IMR-90 (cell line): ENCODE measurements around the gene MTHFD2. TPM values are rescaled to one million over a fixed set of nuclear protein-coding genes. Genes with fewer than 3 reads are reported as not detected.

Source experiments
- ATAC-seq: fragments of 200-7000 bp; cut with Tn5 transposase; 2 replicates; pipeline ENCODE4 v1.9.1; 2020; ENCODE audit warnings: low read depth, mild to moderate bottlenecking, moderate library complexity
- BruUV-seq: library from RNA; stranded (reverse); fragments of 400-500 nt; replicated peaks from 2 replicates; lab custom pipeline; 2021; lab: Mats Ljungman, UMichigan
- CTCF ChIA-PET: fragments of 300-600 bp; formaldehyde crosslinking; extraction: SDS; loops from one replicate; lab custom pipeline; 2021; ENCODE audit warnings: antibody characterized with exemption; lab: Yijun Ruan, JAX
- POLR2A ChIA-PET: fragments of 300-600 bp; sonication (Branson Sonifier 250); formaldehyde crosslinking; loops from one replicate; lab custom pipeline; 2022; ENCODE audit warnings: antibody characterized with exemption; ENCODE audit not compliant: unreplicated experiment; lab: Charles Lee
- DNase-seq: peaks from one replicate; pipeline ENCODE4 v3.0.0; 2013
- H2AFZ ChIP-seq: replicated peaks from 2 replicates; pipeline ENCODE3; 2013; ENCODE audit warnings: low read length, mild to moderate bottlenecking; ENCODE audit not compliant: poor library complexity
- H2AK5ac ChIP-seq: 2 replicates; pipeline ENCODE4 v1.6.1; 2013; ENCODE audit warnings: low read depth, low read length, inconsistent platforms
- H2AK9ac ChIP-seq: replicated peaks from 2 replicates; pipeline ENCODE3; 2013; ENCODE audit warnings: mild to moderate bottlenecking, low read depth, low read length, moderate library complexity; ENCODE audit not compliant: poor library complexity
- H2BK120ac ChIP-seq: 2 replicates; pipeline ENCODE4 v1.6.1; 2013; ENCODE audit warnings: low read depth, low read length, inconsistent platforms
- H2BK15ac ChIP-seq: 3 replicates; pipeline ENCODE4 v1.6.1; 2013; ENCODE audit warnings: low read depth, low read length, inconsistent platforms
- H2BK20ac ChIP-seq: 2 replicates; pipeline ENCODE4 v1.6.1; 2013; ENCODE audit warnings: low read depth, mild to moderate bottlenecking, inconsistent platforms, low read length, moderate library complexity
- H2BK5ac ChIP-seq: 2 replicates; pipeline ENCODE4 v1.6.1; 2013; ENCODE audit warnings: mild to moderate bottlenecking, low read depth, low read length, inconsistent platforms; ENCODE audit not compliant: poor library complexity, severe bottlenecking
- H3K14ac ChIP-seq: replicated peaks from 2 replicates; pipeline ENCODE4 v1.6.1; 2013; ENCODE audit warnings: low read depth, low read length, inconsistent platforms
- H3K18ac ChIP-seq: 2 replicates; pipeline ENCODE4 v1.6.1; 2013; ENCODE audit warnings: low read depth, low read length, control low read depth
- H3K23ac ChIP-seq: 2 replicates; pipeline ENCODE4 v1.6.1; 2013; ENCODE audit warnings: low read depth, low read length, inconsistent platforms
- H3K27ac ChIP-seq: 2 replicates; pipeline ENCODE4 v1.5.1; 2013; ENCODE audit warnings: mild to moderate bottlenecking, control low read depth, low read length; ENCODE audit not compliant: insufficient read depth
- H3K27me3 ChIP-seq: 2 replicates; pipeline ENCODE4 v1.6.1; 2013; ENCODE audit warnings: low read length; ENCODE audit not compliant: control insufficient read depth, insufficient read depth
- H3K36me3 ChIP-seq: 2 replicates; pipeline ENCODE4 v1.6.1; 2013; ENCODE audit warnings: low read length, mixed read lengths; ENCODE audit not compliant: control insufficient read depth, insufficient read depth
- H3K4ac ChIP-seq: 2 replicates; pipeline ENCODE4 v1.6.1; 2013; ENCODE audit warnings: low read depth, low read length, inconsistent platforms
- H3K4me1 ChIP-seq: 2 replicates; pipeline ENCODE4 v1.6.1; 2013; ENCODE audit warnings: low read length, mixed read lengths; ENCODE audit not compliant: control insufficient read depth, insufficient read depth
- H3K4me2 ChIP-seq: 2 replicates; pipeline ENCODE4 v1.6.1; 2013; ENCODE audit warnings: low read depth, mild to moderate bottlenecking, control low read depth, low read length, moderate library complexity
- H3K4me3 ChIP-seq: 2 replicates; pipeline ENCODE4 v1.5.1; 2013; ENCODE audit warnings: low read depth, mild to moderate bottlenecking, control low read depth, low read length, moderate library complexity; ENCODE audit not compliant: insufficient read depth
- H3K56ac ChIP-seq: 2 replicates; pipeline ENCODE4 v1.6.1; 2013; ENCODE audit warnings: low read length, inconsistent platforms; ENCODE audit not compliant: insufficient read depth; ENCODE audit errors: extremely low read depth
- H3K79me1 ChIP-seq, 2 experiments: 2 replicates each; pipeline ENCODE4 v1.6.1; 2013; ENCODE audit warnings: low read length in 2 of 2, inconsistent platforms in 1 of 2, low read depth in 1 of 2
- H3K9ac ChIP-seq: 2 replicates; pipeline ENCODE4 v1.6.1; 2013; ENCODE audit warnings: low read depth, low read length, control low read depth
- H3K9me1 ChIP-seq: 2 replicates; pipeline ENCODE4 v1.6.1; 2013; ENCODE audit warnings: low read length, inconsistent platforms; ENCODE audit not compliant: insufficient read depth
- H3K9me3 ChIP-seq: 2 replicates; pipeline ENCODE4 v1.6.1; 2013; ENCODE audit warnings: low read length; ENCODE audit not compliant: control insufficient read depth, insufficient read depth
- H4K20me1 ChIP-seq: 2 replicates; pipeline ENCODE4 v1.6.1; 2013; ENCODE audit warnings: low read length, inconsistent platforms; ENCODE audit not compliant: insufficient read depth
- H4K5ac ChIP-seq: 2 replicates; pipeline ENCODE4 v1.6.1; 2013; ENCODE audit warnings: mild to moderate bottlenecking, low read depth, low read length, control low read depth
- H4K8ac ChIP-seq, 2 experiments: 2 replicates each; pipeline ENCODE4 v1.6.1; 2013; ENCODE audit warnings: low read depth in 2 of 2, low read length in 2 of 2, control low read depth in 1 of 2, inconsistent platforms in 1 of 2
- H4K91ac ChIP-seq: 2 replicates; pipeline ENCODE4 v1.6.1; 2013; ENCODE audit warnings: low read depth, low read length, inconsistent platforms; ENCODE audit not compliant: insufficient read depth
- BHLHE40 ChIP-seq: fragments of 150-350 bp; IDR thresholded peaks from 2 replicates; pipeline ENCODE4 v1.6.1; 2016; ENCODE audit warnings: mild to moderate bottlenecking, low read depth, low read length
- MXI1 ChIP-seq: IDR thresholded peaks from 2 replicates; pipeline ENCODE4 v1.6.1; 2012; ENCODE audit warnings: low read depth, mild to moderate bottlenecking, low read length, moderate library complexity, borderline replicate concordance
- NFE2L2 ChIP-seq: fragments of 150-350 bp; IDR thresholded peaks from 2 replicates; pipeline ENCODE4 v1.6.1; 2016; ENCODE audit warnings: low read depth, mild to moderate bottlenecking, low read length
- WGBS, 2 experiments: methylation state at CpG; one replicate each; pipeline versions ENCODE4 v1.1.5 to v1.1.7; 2013; ENCODE audit warnings: missing lambda C conversion rate in 2 of 2; ENCODE audit not compliant: insufficient read length in 1 of 2; ENCODE audit errors: extremely low coverage in 2 of 2; 5-methylcytosine and 5-hydroxymethylcytosine counted together
- dilution Hi-C: fragments of 300-500 bp; cut with HindIII; formaldehyde crosslinking; loops from one replicate; pipeline ENCODE4 v1.14.3; 2018; ENCODE audit warnings: low sequenced_read_pairs; ENCODE audit not compliant: unreplicated experiment
- in situ Hi-C: fragments of 300-500 bp; cut with MboI; formaldehyde crosslinking; loops from 3 replicates; pipeline ENCODE4 v1.14.3; 2019; ENCODE audit warnings: low sequenced_read_pairs, inconsistent platforms, mixed read lengths
- intact Hi-C: fragments of 100-400 bp; cut with micrococcal nuclease; formaldehyde crosslinking; loops from 2 replicates; pipeline ENCODE4 v1.10.0; 2022
- polyA plus RNA-seq, 3 experiments: library from polyadenylated mRNA; depleted of rRNA; stranded (reverse); fragments of >200 nt; gene quantifications; 2 replicates each; pipeline ENCODE4 v1.2.3, GENCODE V29; 2012; ENCODE audit warnings: low replicate concordance in 1 of 3
- total RNA-seq: library from RNA; depleted of rRNA; stranded (reverse); fragments of >200 nt; gene quantifications from 2 replicates; pipeline ENCODE4 v1.2.3, GENCODE V29; 2012
- TF ChIP-seq, protein P1 (sequence below): conservative IDR thresholded peaks from 2 replicates; pipeline ENCODE4 v1.5.1; 2012; ENCODE audit warnings: mild to moderate bottlenecking, low read depth, low read length, improper control_type of control experiment
- TF ChIP-seq, protein P2 (sequence below): fragments of 150-350 bp; IDR thresholded peaks from 2 replicates; pipeline ENCODE4 v1.6.1; 2016; ENCODE audit warnings: low read depth, mild to moderate bottlenecking, low read length, moderate library complexity, borderline replicate concordance

Gene MTHFD2
- total and polyA plus RNA-seq, 2 of the 4 experiments (the other 2 are of a cell fraction), result 66.8 to 122 TPM

DNA sequence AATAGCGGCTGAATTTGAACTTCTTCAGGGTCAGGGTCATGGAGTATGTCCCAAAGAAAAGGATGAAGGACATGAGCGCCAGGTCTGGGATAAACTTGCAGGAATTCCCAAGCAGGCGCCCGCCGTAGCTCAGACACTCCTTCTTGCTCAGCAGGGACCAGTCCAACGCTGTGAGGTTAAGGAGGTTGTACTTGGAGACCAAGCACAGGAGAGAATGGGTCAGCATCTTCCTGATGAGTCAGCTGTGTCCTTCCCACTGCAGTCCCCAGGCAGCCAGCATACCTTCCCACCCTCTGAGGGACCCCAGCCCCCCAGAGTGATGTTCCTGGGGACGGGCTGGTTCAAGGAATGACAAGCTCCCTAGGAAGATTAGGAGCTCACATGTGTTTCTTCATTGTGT, 40.9 kb downstream of the MTHFD2 start:
- Histone ChIP-seq H3K27ac (no peak overlapping the region), H3K4me1 (no peaks in the 10 kb centered on the region), H3K79me1 (no peaks in the 10 kb centered on the region), H3K27me3 (peaks cover 9% of the 10 kb centered on the region), H2AK5ac (no peak overlapping the region), H4K20me1 (no peaks in the 10 kb centered on the region), H3K23ac (no peak overlapping the region), H4K91ac (no peak overlapping the region), H3K9ac (no peak overlapping the region), H3K9me3 (peaks cover 6% of the 10 kb centered on the region), H3K36me3 (no peaks in the 10 kb centered on the region), H2BK20ac (no peak overlapping the region), H3K14ac (no peak overlapping the region), H2AK9ac (no peak overlapping the region), H3K18ac (no peak overlapping the region), H2BK15ac (no peak overlapping the region), H4K8ac (no peak overlapping the region), H3K9me1 (no peaks in the 10 kb centered on the region), H2AFZ (no peak overlapping the region), H3K4me3 (no peak overlapping the region), H4K5ac (no peak overlapping the region), H3K4ac (no peak overlapping the region), H2BK5ac (no peak overlapping the region), H3K56ac (no peak overlapping the region), H3K4me2 (no peak overlapping the region), H2BK120ac (no peak overlapping the region)
- in situ Hi-C loops, result no loop called here
- intact Hi-C loops, result no loop called here
- ATAC-seq, result no peak
- 89% methylated on average over 5 of the region's 7 CpGs; no CpG with 5 or more reads in 1 of the 2 experiments for WGBS, 2 experiments
- no TSS peak for BruUV-seq
- CTCF ChIA-PET, result interaction anchor here (1.8 to 2.3 kb wide), 2 partner anchors 10 to 96 kb away, joined by 5 to 9 read pairs; no protein-coding TSS in a partner anchor
- POLR2A ChIA-PET, result no interaction called here
- TF ChIP-seq, protein P1, sequence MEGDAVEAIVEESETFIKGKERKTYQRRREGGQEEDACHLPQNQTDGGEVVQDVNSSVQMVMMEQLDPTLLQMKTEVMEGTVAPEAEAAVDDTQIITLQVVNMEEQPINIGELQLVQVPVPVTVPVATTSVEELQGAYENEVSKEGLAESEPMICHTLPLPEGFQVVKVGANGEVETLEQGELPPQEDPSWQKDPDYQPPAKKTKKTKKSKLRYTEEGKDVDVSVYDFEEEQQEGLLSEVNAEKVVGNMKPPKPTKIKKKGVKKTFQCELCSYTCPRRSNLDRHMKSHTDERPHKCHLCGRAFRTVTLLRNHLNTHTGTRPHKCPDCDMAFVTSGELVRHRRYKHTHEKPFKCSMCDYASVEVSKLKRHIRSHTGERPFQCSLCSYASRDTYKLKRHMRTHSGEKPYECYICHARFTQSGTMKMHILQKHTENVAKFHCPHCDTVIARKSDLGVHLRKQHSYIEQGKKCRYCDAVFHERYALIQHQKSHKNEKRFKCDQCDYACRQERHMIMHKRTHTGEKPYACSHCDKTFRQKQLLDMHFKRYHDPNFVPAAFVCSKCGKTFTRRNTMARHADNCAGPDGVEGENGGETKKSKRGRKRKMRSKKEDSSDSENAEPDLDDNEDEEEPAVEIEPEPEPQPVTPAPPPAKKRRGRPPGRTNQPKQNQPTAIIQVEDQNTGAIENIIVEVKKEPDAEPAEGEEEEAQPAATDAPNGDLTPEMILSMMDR, result no peak
- TF ChIP-seq BHLHE40 (no peak), MXI1 (no peak), NFE2L2 (no peak)
- TF ChIP-seq, protein P2, sequence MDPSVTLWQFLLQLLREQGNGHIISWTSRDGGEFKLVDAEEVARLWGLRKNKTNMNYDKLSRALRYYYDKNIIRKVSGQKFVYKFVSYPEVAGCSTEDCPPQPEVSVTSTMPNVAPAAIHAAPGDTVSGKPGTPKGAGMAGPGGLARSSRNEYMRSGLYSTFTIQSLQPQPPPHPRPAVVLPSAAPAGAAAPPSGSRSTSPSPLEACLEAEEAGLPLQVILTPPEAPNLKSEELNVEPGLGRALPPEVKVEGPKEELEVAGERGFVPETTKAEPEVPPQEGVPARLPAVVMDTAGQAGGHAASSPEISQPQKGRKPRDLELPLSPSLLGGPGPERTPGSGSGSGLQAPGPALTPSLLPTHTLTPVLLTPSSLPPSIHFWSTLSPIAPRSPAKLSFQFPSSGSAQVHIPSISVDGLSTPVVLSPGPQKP, result no peak
- dilution Hi-C loops, result no loop called here
- no peak for DNase-seq
